HFFc6 (cell line): ENCODE data around the gene MDM2. TPM values are rescaled to one million over a fixed set of nuclear protein-coding genes. Genes with fewer than 3 reads are reported as not detected.

Experiments
- DNase-seq: peaks from one replicate; pipeline ENCODE4 v3.0.0-alpha.2; 2018
- H3K27ac Mint-ChIP-seq: 2 replicates; pipeline ENCODE4 v1.8.0; 2020; ENCODE audit warnings: mild to moderate bottlenecking, mixed read lengths
- H3K27me3 Mint-ChIP-seq: 2 replicates; pipeline ENCODE4 v1.8.0; 2021; ENCODE audit warnings: mild to moderate bottlenecking, moderate library complexity, mixed read lengths; ENCODE audit not compliant: insufficient read depth
- H3K36me3 Mint-ChIP-seq: 2 replicates; pipeline ENCODE4 v1.8.0; 2021; ENCODE audit warnings: low read depth, mixed read lengths
- H3K4me1 Mint-ChIP-seq: 2 replicates; pipeline ENCODE4 v1.8.0; 2020; ENCODE audit warnings: low read depth, mixed read lengths
- H3K4me3 Mint-ChIP-seq: 2 replicates; pipeline ENCODE4 v1.8.0; 2020; ENCODE audit warnings: mild to moderate bottlenecking, moderate library complexity, mixed read lengths
- H3K9me3 Mint-ChIP-seq: 2 replicates; pipeline ENCODE4 v1.8.0; 2020; ENCODE audit warnings: mild to moderate bottlenecking, mixed read lengths
- total RNA-seq, 6 experiments: library from RNA; stranded (reverse); fragmentation: NEBNext Ultra II Directional; extraction: Animal tissue kit (Norgen Biotek cat#: 25700); gene quantifications; 2 replicates in 1 of 6; 3 replicates in 5 of 6; pipeline ENCODE4 v1.2.3, GENCODE V29; 2021
- TF ChIP-seq, protein P1 (sequence below): fragments of 200-600 bp; sonication (generic); IDR thresholded peaks from 2 replicates; pipeline ENCODE4 v1.5.0; 2021; ENCODE audit warnings: antibody characterized with exemption, mild to moderate bottlenecking

The MDM2 gene
- total RNA-seq, 6 experiments from 2014 or later, result 216 to 270 (median 236) TPM

DNA sequence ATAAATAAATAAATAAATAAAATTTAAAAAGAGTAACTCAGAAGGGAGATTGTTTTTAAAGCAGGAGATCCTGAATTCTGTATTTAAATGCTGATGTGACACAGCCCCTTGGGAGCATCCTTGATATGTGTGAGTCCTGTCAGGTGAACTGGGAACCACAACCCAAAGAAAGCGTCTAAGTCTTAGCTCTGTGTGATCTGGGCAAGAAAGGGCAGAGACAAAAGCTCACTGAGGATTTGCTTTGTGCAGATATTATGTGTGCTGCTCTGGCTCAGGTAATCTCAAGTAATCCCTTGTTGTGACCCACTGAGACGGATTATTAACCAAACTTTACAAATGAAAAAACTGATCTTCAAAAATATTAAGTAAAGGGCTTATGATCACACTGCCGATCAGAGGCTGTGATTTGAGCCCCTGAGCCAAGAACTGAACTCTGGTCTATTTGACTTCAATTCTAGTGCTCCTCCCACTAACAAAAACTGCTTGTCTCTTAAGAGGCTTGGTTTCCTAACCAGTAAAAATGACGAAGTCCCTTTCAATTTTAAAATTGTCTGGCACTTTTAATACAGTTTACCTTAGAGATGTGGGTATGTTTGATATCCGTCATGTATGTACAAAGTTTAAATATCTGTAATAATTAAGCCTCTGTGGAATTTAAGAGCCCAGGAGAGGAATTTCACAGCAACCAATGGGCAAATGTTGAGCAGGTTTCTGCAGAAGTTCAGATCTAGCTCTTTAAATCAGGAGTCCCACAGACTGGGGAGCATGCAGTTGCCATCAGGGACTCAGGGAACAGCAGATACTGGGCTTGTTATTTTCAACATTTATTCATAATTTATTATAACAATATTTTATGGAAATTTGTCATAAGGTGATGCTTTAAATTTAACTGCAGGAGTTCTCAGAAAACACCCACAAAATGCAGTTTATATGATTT, 78.9 kb downstream of the MDM2 start:
- Mint-ChIP-seq H3K36me3 (peaks cover 4% of the 10 kb centered on the region; the same call in 1 of the 2 replicates), H3K27ac (no peak overlapping the region), H3K4me3 (no peak overlapping the region), H3K27me3 (peaks cover 1% of the 10 kb centered on the region; the same call in 1 of the 2 replicates), H3K9me3 (no peaks in the 10 kb centered on the region), H3K4me1 (peaks cover 14% of the 10 kb centered on the region)
- TF ChIP-seq, protein P1, sequence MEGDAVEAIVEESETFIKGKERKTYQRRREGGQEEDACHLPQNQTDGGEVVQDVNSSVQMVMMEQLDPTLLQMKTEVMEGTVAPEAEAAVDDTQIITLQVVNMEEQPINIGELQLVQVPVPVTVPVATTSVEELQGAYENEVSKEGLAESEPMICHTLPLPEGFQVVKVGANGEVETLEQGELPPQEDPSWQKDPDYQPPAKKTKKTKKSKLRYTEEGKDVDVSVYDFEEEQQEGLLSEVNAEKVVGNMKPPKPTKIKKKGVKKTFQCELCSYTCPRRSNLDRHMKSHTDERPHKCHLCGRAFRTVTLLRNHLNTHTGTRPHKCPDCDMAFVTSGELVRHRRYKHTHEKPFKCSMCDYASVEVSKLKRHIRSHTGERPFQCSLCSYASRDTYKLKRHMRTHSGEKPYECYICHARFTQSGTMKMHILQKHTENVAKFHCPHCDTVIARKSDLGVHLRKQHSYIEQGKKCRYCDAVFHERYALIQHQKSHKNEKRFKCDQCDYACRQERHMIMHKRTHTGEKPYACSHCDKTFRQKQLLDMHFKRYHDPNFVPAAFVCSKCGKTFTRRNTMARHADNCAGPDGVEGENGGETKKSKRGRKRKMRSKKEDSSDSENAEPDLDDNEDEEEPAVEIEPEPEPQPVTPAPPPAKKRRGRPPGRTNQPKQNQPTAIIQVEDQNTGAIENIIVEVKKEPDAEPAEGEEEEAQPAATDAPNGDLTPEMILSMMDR, result no peak
- no peak for DNase-seq

DNA sequence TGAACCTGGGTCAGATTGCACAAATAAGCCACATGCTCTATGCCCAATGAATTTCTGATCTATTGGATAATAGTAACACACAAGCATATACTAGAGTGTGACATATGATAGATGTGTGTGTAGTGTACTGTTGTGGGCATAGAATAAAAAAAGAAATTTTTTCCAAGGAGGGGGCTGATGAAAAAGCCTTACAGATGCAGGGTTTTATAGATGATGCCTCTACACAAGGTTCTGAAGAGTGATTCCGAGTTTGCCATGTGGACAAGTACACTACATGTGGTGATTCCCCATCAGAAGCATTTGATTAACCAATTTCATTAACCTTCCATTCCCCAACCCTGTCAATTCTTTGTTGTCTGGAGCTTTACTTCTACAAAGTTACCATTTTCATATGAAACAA, 79.7 kb downstream of the MDM2 start:
- Mint-ChIP-seq H3K4me3 (no peak overlapping the region), H3K9me3 (no peaks in the 10 kb centered on the region), H3K4me1 (peaks cover 14% of the 10 kb centered on the region), H3K36me3 (no peaks in the 10 kb centered on the region), H3K27me3 (peaks cover 3% of the 10 kb centered on the region; the same call in 1 of the 2 replicates), H3K27ac (no peak overlapping the region)
- TF ChIP-seq, protein P1, result no peak
- no peak for DNase-seq

DNA sequence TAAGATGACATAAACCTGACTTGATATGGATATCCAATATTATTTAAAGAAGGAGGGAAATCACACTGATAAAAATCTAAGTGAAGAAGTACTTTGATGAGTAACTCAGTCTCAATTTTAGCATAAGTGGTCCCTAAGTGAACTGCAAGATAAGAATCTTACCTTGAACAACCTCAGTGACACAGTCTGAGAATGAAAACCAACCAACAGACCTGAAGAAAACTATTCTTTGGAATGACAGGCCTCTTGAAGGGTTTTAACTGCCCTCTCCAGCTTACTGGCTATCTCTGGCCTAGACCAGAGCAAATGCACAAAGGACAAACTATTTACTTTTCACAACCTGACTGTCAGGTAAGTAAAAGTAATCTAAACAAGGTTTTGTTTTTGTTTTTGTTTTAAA, 80.3 kb downstream of the MDM2 start:
- H3K36me3 Mint-ChIP-seq, result no peaks in the 10 kb centered on the region
- DNase-seq, result no peak
- H3K4me3 Mint-ChIP-seq, result no peak overlapping the region
- H3K4me1 Mint-ChIP-seq, result peaks cover 14% of the 10 kb centered on the region
- TF ChIP-seq, protein P1, result no peak
- no peak overlapping the region for H3K27ac Mint-ChIP-seq
- H3K27me3 Mint-ChIP-seq, result peaks cover 3% of the 10 kb centered on the region; the same call in 1 of the 2 replicates
- no peaks in the 10 kb centered on the region for H3K9me3 Mint-ChIP-seq

DNA sequence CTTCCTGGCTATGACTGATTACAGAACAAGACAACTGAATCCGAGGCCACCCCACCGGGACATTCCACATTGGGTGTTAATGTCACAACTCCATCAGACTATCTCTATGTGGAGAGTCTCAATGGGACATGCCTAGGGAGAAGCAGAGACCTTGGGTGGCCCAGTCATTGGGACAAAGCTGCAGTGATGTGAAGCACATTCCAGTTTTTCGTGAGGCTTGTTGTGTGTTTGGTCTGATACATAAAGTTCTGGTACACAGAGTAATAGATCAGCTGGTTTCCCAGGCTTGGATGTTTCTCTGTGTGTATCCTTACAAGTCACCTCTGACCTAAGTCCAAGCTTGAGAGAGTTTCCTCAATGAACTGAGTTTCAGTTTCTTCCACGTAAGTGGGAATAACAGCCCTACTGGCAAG, 82.7 kb downstream of the MDM2 start:
- TF ChIP-seq, protein P1, result no peak
- no peak overlapping the region for H3K27ac Mint-ChIP-seq
- H3K36me3 Mint-ChIP-seq, result no peaks in the 10 kb centered on the region
- H3K9me3 Mint-ChIP-seq, result no peaks in the 10 kb centered on the region
- H3K4me3 Mint-ChIP-seq, result no peak overlapping the region
- H3K27me3 Mint-ChIP-seq, result peaks cover 3% of the 10 kb centered on the region; the same call in 1 of the 2 replicates
- peaks cover 5% of the 10 kb centered on the region for H3K4me1 Mint-ChIP-seq
- DNase-seq, result no peak

DNA sequence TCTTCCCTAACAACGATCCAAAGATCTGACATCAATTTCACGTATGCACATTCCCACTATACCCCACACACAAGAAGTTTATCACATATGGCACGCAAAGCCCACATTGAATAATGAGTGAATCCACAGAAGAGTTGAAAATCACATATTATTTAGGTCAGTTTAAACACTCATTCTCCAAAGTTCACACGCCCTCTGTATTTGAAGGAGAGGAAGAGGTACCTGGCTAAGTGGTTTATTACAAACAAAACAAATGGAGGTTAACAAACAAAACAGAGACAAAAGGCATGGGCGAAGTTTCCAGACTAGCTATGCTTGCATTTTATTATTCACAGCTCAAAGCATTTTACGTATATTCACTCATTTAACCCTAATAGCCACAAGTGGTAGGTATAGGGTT, 83.2 kb downstream of the MDM2 start:
- H3K4me1 Mint-ChIP-seq, result peaks cover under 1% of the 10 kb centered on the region
- peaks cover 2% of the 10 kb centered on the region; the same call in 1 of the 2 replicates for H3K27me3 Mint-ChIP-seq

More for the DNA sequence above, 83.2 kb downstream of the MDM2 start:
- no peak for DNase-seq
- Mint-ChIP-seq H3K4me3 (no peak overlapping the region), H3K27ac (no peak overlapping the region), H3K36me3 (no peaks in the 10 kb centered on the region), H3K9me3 (no peaks in the 10 kb centered on the region)
- TF ChIP-seq, protein P1, result no peak
